ENCODE data around the gene CSRNP3. TPM values are rescaled to one million over a fixed set of nuclear protein-coding genes. Genes with fewer than 3 reads are reported as not detected.

Gene CSRNP3
- polyA plus RNA-seq, 1 donor (not counting 4 experiments of a cell fraction or from before 2014, with no cell fraction given), result 0.87 TPM

DNA sequence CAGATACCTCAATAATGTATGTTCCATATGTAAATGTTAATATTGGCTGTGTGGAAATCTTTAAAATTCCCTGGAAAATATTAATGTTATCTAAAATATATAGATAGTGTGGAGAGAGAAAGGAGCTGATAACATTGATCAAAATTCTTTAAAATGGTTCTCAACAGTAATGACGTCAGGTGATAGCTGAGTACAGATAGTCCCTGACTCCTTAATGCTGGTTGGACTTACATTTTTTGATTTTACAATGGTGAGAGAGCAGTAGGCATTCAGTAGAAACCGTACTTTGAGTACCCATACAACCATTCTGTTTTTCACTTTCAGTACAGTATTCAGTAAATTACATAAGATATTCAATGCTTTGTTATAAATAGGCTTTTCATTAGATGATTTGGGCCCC lies 177.9 kb downstream of the CSRNP3 start:
- DNase-seq (ENCODE audit: low read depth, low spot score) (no peak), FAIRE-seq (no peak)
- Histone ChIP-seq H3K79me2 (ENCODE audit: control insufficient read depth, insufficient read depth, low read length) (no peaks in the 10 kb centered on the region), H3K9me3 (ENCODE audit: control insufficient read depth, low read depth, low read length) (no peaks in the 10 kb centered on the region), H3K4me3 (ENCODE audit: control insufficient read depth in 2 of 3, extremely low read depth in 1 of 3, insufficient read depth in 2 of 3, low read depth in 1 of 3, low read length in 3 of 3) (no peak overlapping the region), H3K36me3 (ENCODE audit: control insufficient read depth in 2 of 2, extremely low read depth in 1 of 2, insufficient read depth in 2 of 2, low read length in 2 of 2) (no peaks in the 10 kb centered on the region), H3K9me1 (ENCODE audit: control insufficient read depth, extremely low read depth, insufficient read depth, low read length) (no peaks in the 10 kb centered on the region), H3K27ac (ENCODE audit: control insufficient read depth, insufficient read depth, low read length) (no peak overlapping the region), H4K20me1 (ENCODE audit: control insufficient read depth, extremely low read depth, insufficient read depth, low read length) (no peaks in the 10 kb centered on the region), H2AFZ (ENCODE audit: control insufficient read depth, low read length) (no peak overlapping the region), H3K4me2 (ENCODE audit: control insufficient read depth, extremely low read depth, insufficient read depth, low read depth, low read length) (no peak overlapping the region), H3K27me3 (ENCODE audit: control insufficient read depth, extremely low read depth, insufficient read depth, low read length) (no peaks in the 10 kb centered on the region), H3K9ac (ENCODE audit: control insufficient read depth, extremely low read depth, insufficient read depth, low read length) (no peak overlapping the region), H3K4me1 (ENCODE audit: control insufficient read depth, extremely low read depth, insufficient read depth, low read length) (no peaks in the 10 kb centered on the region)
- dilution Hi-C loops (cut with MboI; ENCODE audit: extremely low pct_ligation_motif_present, low sequenced_read_pairs), result no loop called here
- TF ChIP-seq EZH2 (IDR thresholded peaks at IDR 0.05; ENCODE audit: low read length) (no peak), CTCF (optimal IDR thresholded peaks at IDR 0.05 in 1 of 3, IDR thresholded peaks at IDR 0.05 in 1 of 3, conservative IDR thresholded peaks at IDR 0.05 in 1 of 3; ENCODE audit: extremely low read depth in 1 of 3, insufficient read depth in 2 of 3, low read length in 3 of 3) (no peak)

DNA sequence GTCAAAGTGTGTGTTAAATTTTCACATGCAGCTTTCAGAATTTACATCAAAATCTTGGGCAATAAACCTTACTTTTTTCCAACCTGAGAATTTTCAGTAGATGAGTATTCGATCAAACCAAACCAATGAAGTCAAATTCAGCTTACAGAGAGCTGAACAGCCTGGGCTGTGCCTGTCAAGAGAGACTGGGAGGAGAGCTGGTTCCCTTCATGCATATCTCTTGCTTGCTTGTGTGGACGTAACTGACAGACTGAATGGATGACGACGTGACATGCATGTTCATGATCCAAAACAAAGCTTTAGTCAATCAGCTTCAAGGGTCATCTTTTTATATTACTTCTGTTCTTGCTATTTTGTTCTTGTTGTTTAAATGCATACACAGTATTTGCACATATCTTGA lies 179.3 kb downstream of the CSRNP3 start:
- Histone ChIP-seq H3K9me3 (ENCODE audit: control insufficient read depth, low read depth, low read length) (no peaks in the 10 kb centered on the region), H2AFZ (ENCODE audit: control insufficient read depth, low read length) (no peak overlapping the region), H3K4me2 (ENCODE audit: control insufficient read depth, extremely low read depth, insufficient read depth, low read depth, low read length) (no peak overlapping the region), H3K9me1 (ENCODE audit: control insufficient read depth, extremely low read depth, insufficient read depth, low read length) (no peaks in the 10 kb centered on the region), H3K79me2 (ENCODE audit: control insufficient read depth, insufficient read depth, low read length) (no peaks in the 10 kb centered on the region), H3K9ac (ENCODE audit: control insufficient read depth, extremely low read depth, insufficient read depth, low read length) (no peak overlapping the region), H3K4me1 (ENCODE audit: control insufficient read depth, extremely low read depth, insufficient read depth, low read length) (no peaks in the 10 kb centered on the region), H4K20me1 (ENCODE audit: control insufficient read depth, extremely low read depth, insufficient read depth, low read length) (no peaks in the 10 kb centered on the region), H3K27me3 (ENCODE audit: control insufficient read depth, extremely low read depth, insufficient read depth, low read length) (no peaks in the 10 kb centered on the region), H3K27ac (ENCODE audit: control insufficient read depth, insufficient read depth, low read length) (no peak overlapping the region), H3K4me3 (ENCODE audit: control insufficient read depth in 2 of 3, extremely low read depth in 1 of 3, insufficient read depth in 2 of 3, low read depth in 1 of 3, low read length in 3 of 3) (no peak overlapping the region), H3K36me3 (ENCODE audit: control insufficient read depth in 2 of 2, extremely low read depth in 1 of 2, insufficient read depth in 2 of 2, low read length in 2 of 2) (no peaks in the 10 kb centered on the region)
- dilution Hi-C loops (cut with MboI; ENCODE audit: extremely low pct_ligation_motif_present, low sequenced_read_pairs), result no loop called here
- no peak for DNase-seq (ENCODE audit: low read depth, low spot score)
- TF ChIP-seq CTCF (optimal IDR thresholded peaks at IDR 0.05 in 1 of 3, IDR thresholded peaks at IDR 0.05 in 1 of 3, conservative IDR thresholded peaks at IDR 0.05 in 1 of 3; ENCODE audit: extremely low read depth in 1 of 3, insufficient read depth in 2 of 3, low read length in 3 of 3), result no peak
- TF ChIP-seq EZH2 (IDR thresholded peaks at IDR 0.05; ENCODE audit: low read length), result no peak
- FAIRE-seq, result no peak
